EH (cell line): ENCODE data around the gene SCYGR7.

Experiments used
- DNase-seq: peaks from one replicate; pipeline ENCODE4 v3.0.0-alpha.2; 2015; ENCODE audit warnings: low read depth

Gene SCYGR7

GRCh38 chr2:227759411-227760118, 31.4 kb downstream of the SCYGR7 start:
- DNase-seq: no peak

- DNase-seq: peak; percentile 55
Observed at GRCh38 chr2:227761740-227762476, 33.8 kb downstream of the SCYGR7 start.

GRCh38 chr2:227765788-227766372, 37.7 kb downstream of the SCYGR7 start:
- DNase-seq: no peak

- DNase-seq: peak; percentile 79
Observed at GRCh38 chr2:227766373-227766883, 38.3 kb downstream of the SCYGR7 start.

- no peak for DNase-seq
Observed at GRCh38 chr2:227767830-227768229, 39.7 kb downstream of the SCYGR7 start.

- DNase-seq: no peak
Observed at GRCh38 chr2:227772197-227772661, 44.1 kb downstream of the SCYGR7 start.

- DNase-seq: no peak
Observed at GRCh38 chr2:227772932-227773331, 44.8 kb downstream of the SCYGR7 start.

GRCh38 chr2:227774011-227774624, 46.0 kb downstream of the SCYGR7 start:
- DNase-seq: peak; percentile 5

GRCh38 chr2:227774895-227775842, 47.0 kb downstream of the SCYGR7 start:
- DNase-seq: no peak
